Fibroblast of pulmonary artery (primary cell): Measurements from ENCODE around the gene ZKSCAN4.
A peak's percentile ranks its signal among the peaks of the same experiment; 100 is the strongest.

Experiments
- DNase-seq: peaks from one replicate; pipeline ENCODE4 v3.0.0-alpha.2; 2010; ENCODE audit warnings: low read depth
- H3K4me3 ChIP-seq: replicated peaks from 2 replicates; pipeline ENCODE4 v1.5.1; 2011; ENCODE audit warnings: low read depth, mild to moderate bottlenecking, control low read depth, low read length, moderate library complexity
- CTCF ChIP-seq: IDR thresholded peaks from 2 replicates; pipeline ENCODE4 v1.5.1; 2011; ENCODE audit warnings: mild to moderate bottlenecking, control low read depth, low read length, inconsistent platforms; ENCODE audit errors: missing control alignments

Gene ZKSCAN4

GRCh38 chr6:28266563-28266961, 14.5 kb upstream of the ZKSCAN4 start:
- DNase-seq = no peak
- TF ChIP-seq CTCF = no peak
- peak overlapping the region; percentile 65 for H3K4me3 ChIP-seq

GRCh38 chr6:28264834-28265401, 12.8 kb upstream of the ZKSCAN4 start:
- DNase-seq = no peak
- H3K4me3 ChIP-seq = no peak overlapping the region
- TF ChIP-seq CTCF = no peak

GRCh38 chr6:28263922-28264321, 11.9 kb upstream of the ZKSCAN4 start:
- H3K4me3 ChIP-seq = no peak overlapping the region
- no peak for DNase-seq
- no peak for TF ChIP-seq CTCF

GRCh38 chr6:28258877-28259777, 7.1 kb upstream of the ZKSCAN4 start, which contains the start of gene NKAPL:
Gene NKAPL (plus strand): TSS chr6:28259297. CDS start chr6:28259372, 75 bp downstream.
- no peak for TF ChIP-seq CTCF
- DNase-seq = peak; percentile 86
- H3K4me3 ChIP-seq = peak within 1 kb of the TSS; percentile 44

GRCh38 chr6:28257042-28257441, 5.0 kb upstream of the ZKSCAN4 start:
- no peak overlapping the region for H3K4me3 ChIP-seq
- TF ChIP-seq CTCF = no peak
- no peak for DNase-seq

GRCh38 chr6:28254121-28254519, 2.1 kb upstream of the ZKSCAN4 start:
- TF ChIP-seq CTCF = no peak
- DNase-seq = no peak
- H3K4me3 ChIP-seq = no peak overlapping the region
